Hematopoietic multipotent progenitor cell treated with erythropoietin and hydrocortisone succinate and interleukin-3 and kit ligand, for 6 days (in vitro differentiated cells): Measurements from ENCODE around the gene BLVRB.
"Not testable (repeated sequence)": the region's sequence is repeated elsewhere in the genome, so short reads cannot be mapped to it uniquely, and the experiment has no call there.

Experiments used
- DNase-seq: peaks from one replicate; pipeline ENCODE4 v3.0.0-alpha.2; 2015

Gene BLVRB

GRCh38 chr19:40446263-40446784 is 19.2 kb downstream of the BLVRB start:
- DNase-seq = no peak

GRCh38 chr19:40445780-40446262 is 19.7 kb downstream of the BLVRB start:
- DNase-seq = peak; percentile 56

DNA sequence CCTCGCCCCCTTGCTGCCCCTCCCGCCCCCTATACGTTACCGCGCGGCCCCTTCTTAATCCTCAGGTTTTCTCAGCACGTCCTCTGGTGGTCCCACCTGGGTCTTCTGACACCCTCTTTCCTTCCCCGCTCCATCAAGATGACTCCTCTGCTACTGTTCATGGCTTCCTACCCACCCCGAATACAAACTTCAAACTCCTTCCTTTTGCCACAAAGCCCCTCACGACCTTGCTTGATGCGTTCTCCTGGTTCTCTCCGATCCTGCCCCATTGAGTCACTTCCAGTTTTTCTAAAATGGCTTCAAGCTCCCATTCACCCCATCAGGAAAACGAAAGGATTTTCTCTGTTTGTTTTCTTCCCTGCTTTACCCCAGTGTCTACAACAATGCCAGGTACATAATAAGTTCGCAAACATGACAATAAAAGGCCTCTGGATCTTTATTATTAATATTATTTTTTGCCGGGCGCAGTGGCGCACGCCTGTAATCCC is 20.7 kb downstream of the BLVRB start:
- no peak for DNase-seq

- DNase-seq = peak; percentile 98
Measured at GRCh38 chr19:40444000-40444824, 21.3 kb downstream of the BLVRB start, which contains the start of gene SERTAD3. TSS of gene SERTAD3 (minus strand) at chr19:40444335. CDS start at chr19:40442080, 2,255 bp downstream.

- DNase-seq = peak; percentile 100
Measured at GRCh38 chr19:40443131-40443999, 22.2 kb downstream of the BLVRB start.

- DNase-seq = no peak
Measured at GRCh38 chr19:40442328-40443130, 23.0 kb downstream of the BLVRB start.

- DNase-seq = no peak
Measured at GRCh38 chr19:40441719-40442253, 23.8 kb downstream of the BLVRB start.

DNA sequence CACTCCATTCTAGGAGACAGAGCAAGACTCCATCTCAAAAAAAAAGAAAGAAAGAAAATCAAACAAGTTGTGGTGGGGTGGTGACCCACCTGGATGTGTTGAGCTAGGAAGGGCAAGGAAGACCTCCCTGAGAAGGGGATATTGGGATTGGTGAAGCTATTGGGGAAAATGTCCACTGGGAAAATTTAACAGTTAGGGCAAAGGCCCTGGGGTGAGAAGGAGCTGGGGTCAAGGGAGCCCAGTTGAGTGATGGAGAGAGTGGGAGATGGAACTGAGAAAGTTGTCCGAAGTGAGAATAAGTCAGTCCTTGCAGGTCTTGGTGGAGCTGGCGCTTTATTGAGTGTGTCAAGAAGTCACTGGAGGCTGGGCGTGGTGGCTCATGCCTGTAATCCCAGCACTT is 27.3 kb downstream of the BLVRB start:
- DNase-seq = no peak

GRCh38 chr19:40433391-40434216 is 31.9 kb downstream of the BLVRB start:
- peak; percentile 90 for DNase-seq

- DNase-seq = not testable (repeated sequence)
Measured at GRCh38 chr19:40432760-40433159, 32.8 kb downstream of the BLVRB start.

- no peak for DNase-seq
Measured at GRCh38 chr19:40431698-40432097, 33.8 kb downstream of the BLVRB start.

DNA sequence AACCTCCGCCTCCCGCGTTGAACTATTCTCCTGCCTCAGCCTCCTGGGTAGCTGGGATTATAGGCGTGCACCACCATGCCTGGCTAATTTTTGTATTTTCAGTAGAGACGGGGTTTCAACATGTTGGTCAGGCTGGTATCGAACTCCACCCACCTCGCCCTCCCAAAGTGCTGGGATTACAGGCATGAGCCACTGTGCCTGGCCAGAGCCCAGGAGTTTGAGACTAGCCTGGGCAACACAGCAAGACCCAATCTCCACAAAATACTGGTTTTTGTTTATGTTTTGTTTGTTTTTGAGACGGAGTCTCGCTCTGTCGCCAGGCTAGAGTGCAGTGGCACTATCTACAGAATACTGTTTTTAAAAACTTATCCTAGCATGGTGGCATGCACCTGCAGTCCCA is 35.3 kb downstream of the BLVRB start:
- DNase-seq = not testable (repeated sequence)

DNA sequence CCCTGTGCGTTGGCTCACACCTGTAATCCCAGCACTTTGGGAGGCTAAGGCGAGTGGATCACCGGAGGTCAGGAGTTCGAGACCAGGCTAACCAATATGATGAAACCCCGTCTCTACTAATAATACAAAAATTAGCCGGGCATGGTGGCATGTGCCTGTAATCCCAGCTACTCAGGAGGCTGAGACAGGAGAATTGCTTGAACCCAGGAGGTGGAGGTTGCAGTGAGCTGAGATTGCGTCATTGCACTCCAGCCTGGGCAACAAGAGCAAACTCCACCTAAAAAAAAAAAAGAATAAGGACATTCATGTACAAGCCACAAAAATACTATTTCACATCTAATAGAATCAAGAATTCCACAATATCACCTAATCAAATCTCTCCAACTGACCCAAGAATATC is 37.3 kb downstream of the BLVRB start:
- not testable (repeated sequence) for DNase-seq

GRCh38 chr19:40425450-40426287 is 39.9 kb downstream of the BLVRB start, which contains the start of gene SERTAD1:
TSS of gene SERTAD1 (minus strand) at chr19:40425992. CDS start at chr19:40423546, 2,446 bp downstream.
- DNase-seq = peak; percentile 100

DNA sequence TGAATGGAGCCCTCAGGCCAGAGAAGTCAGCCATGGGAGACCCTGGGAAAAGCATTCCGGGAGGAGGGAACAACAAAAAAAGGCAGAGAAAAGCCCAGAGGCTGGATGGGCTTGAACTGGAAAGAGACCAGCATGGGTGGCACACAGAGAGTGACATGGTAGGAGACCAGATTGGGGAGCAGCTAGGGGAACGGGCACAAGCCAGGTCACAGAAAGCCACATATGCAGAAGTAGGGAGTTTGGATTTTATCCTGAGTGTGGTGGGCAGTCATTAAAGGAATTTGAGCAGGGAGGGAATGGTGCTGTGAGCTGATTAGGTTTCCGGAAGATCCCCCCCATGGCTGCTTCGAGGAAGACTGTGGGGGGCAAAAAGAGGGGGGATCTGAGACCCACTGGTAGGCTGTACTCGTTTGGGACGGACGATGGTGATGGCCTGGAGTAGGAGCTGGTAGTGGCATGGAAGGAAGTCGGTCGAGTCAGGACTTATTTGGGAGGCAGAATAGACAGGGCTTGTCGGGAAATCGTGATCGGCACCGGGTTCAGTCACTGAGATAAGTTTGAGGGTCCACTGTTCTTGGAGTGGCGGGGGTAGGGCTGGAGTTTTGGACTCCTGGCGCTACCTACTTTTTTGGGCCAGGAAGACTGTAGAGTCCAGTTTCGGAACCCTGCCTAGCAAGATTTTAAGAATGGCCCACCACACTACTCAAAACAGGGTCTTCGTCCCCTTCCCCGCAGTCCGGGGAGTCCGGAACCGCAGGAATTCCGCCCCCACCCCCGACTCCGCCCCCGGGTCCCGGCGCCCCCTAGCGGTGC is 40.7 kb downstream of the BLVRB start:
- no peak for DNase-seq

- DNase-seq = no peak
Measured at GRCh38 chr19:40423938-40424337, 41.6 kb downstream of the BLVRB start.

GRCh38 chr19:40422748-40423566 is 42.6 kb downstream of the BLVRB start:
- DNase-seq = no peak
